Testis (tissue), 2 donors: ENCODE measurements around the gene NCOA6.

ENCODE experiments used
- CTCF ChIP-seq, 3 experiments: fragments of 450-650 bp in 2 of 3; fragments of 200-600 bp in 1 of 3; sonication (generic) in 1 of 3; IDR thresholded peaks; one replicate each; pipeline ENCODE4 v1.5.1; 2016 to 2019; ENCODE audit warnings: antibody characterized with exemption in 3 of 3, mild to moderate bottlenecking in 2 of 3, moderate library complexity in 1 of 3
- POLR2A ChIP-seq: fragments of 450-650 bp; IDR thresholded peaks from one replicate; pipeline ENCODE4 v1.6.1; 2017; ENCODE audit warnings: antibody characterized with exemption, mild to moderate bottlenecking, moderate library complexity

- no peak for TF ChIP-seq CTCF (IDR thresholded peaks at IDR 0.05)
- TF ChIP-seq POLR2A, result no peak
These were observed 133.6 kb downstream of the NCOA6 start for GRCh38 chr20:34691838-34692237.
